ENCODE measurements around the gene SLC7A1.

DNA sequence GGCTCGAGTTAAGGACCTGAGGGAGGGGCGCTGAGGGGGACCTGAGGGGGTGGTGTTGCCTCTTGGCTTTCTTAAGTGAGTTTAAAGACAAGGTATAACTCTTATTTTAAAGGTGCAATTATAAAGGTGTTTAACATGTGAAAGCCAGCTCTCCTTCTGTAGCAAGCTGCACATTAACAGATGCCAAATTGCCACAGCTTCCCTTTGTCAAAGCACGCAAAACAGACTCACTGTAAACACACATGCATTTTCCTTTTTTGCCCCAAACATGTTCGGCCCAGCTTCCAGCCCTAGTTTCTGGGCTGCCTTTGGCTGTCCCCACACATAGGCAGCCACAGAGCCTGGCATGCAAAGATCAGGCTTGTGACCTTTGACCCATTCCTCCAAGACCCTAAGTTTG lies 111.9 kb downstream of the SLC7A1 start:
- TF ChIP-seq CTCF (IDR thresholded peaks at IDR 0.05; ENCODE audit: low read depth, low read length) (no peak), POLR2A (IDR thresholded peaks at IDR 0.05; ENCODE audit: extremely low read depth, insufficient read length) (no peak), MAX (IDR thresholded peaks at IDR 0.05; ENCODE audit: low read depth, low read length) (no peak), MYC (IDR thresholded peaks at IDR 0.05; ENCODE audit: low read depth, low read length) (no peak)

Data from NB4 (cell line).